Breast epithelium (tissue), 3 donors: ENCODE measurements around the gene PTPRM.

Source experiments
- CTCF ChIP-seq, 3 donors: fragments of 450-650 bp; IDR thresholded peaks; one replicate each; pipeline ENCODE4 v1.5.1; 2016 to 2017; ENCODE audit warnings: antibody characterized with exemption in 3 of 3, mild to moderate bottlenecking in 3 of 3, moderate library complexity in 3 of 3
- POLR2A ChIP-seq: fragments of 450-650 bp; IDR thresholded peaks from one replicate; pipeline ENCODE4 v1.6.1; 2016; ENCODE audit warnings: antibody characterized with exemption, mild to moderate bottlenecking, moderate library complexity
- POLR2AphosphoS5 ChIP-seq, 3 donors: sonication (generic); formaldehyde crosslinking; IDR thresholded peaks; one replicate each; pipeline ENCODE4 v1.6.1; 2017; ENCODE audit warnings: antibody characterized with exemption in 3 of 3

- TF ChIP-seq CTCF (IDR thresholded peaks at IDR 0.05) (no peak), POLR2A (no peak), POLR2AphosphoS5 (IDR thresholded peaks at IDR 0.05) (no peak)
Measured at GRCh38 chr18:8368512-8369217, 801.5 kb downstream of the PTPRM start.
